Colonic mucosa (tissue), 4 donors: ENCODE results near the gene KDM3A. TPM values are rescaled to one million over a fixed set of nuclear protein-coding genes. Genes with fewer than 3 reads are reported as not detected.

ENCODE experiments used
- DNase-seq: peaks from one replicate; pipeline ENCODE4 v3.0.0-alpha.2; 2020
- H3K27ac ChIP-seq: fragments of 200-600 bp; one replicate; pipeline ENCODE4 v1.8.0; 2021
- H3K27me3 ChIP-seq: fragments of 200-600 bp; one replicate; pipeline ENCODE4 v1.8.0; 2021
- H3K36me3 ChIP-seq: fragments of 200-600 bp; one replicate; pipeline ENCODE4 v1.8.0; 2021
- H3K4me1 ChIP-seq: fragments of 200-600 bp; one replicate; pipeline ENCODE4 v1.8.0; 2021; ENCODE audit warnings: mild to moderate bottlenecking
- H3K4me3 ChIP-seq: fragments of 200-600 bp; one replicate; pipeline ENCODE4 v1.8.0; 2021
- H3K9ac ChIP-seq, 2 donors: one replicate each; pipeline ENCODE4 v1.7.0; 2013; ENCODE audit warnings: control low read depth in 2 of 2, low read depth in 2 of 2, low read length in 2 of 2
- H3K9me3 ChIP-seq: fragments of 200-600 bp; one replicate; pipeline ENCODE4 v1.8.0; 2021
- intact Hi-C: fragments of 100-400 bp; cut with DNase I; formaldehyde crosslinking; loops from one replicate; pipeline ENCODE4 v1.14.1; 2022
- total RNA-seq, 2 donors: library from RNA; stranded (reverse); fragmentation: NEBNext Ultra II Directional in 1 of 2; extraction: Animal tissue kit (Norgen Biotek cat#: 25700) in 1 of 2; gene quantifications; one replicate each; pipeline ENCODE4 v1.2.1, GENCODE V29; 2021
- TF ChIP-seq, protein P1 (sequence below): fragments of 200-600 bp; IDR thresholded peaks from one replicate; pipeline ENCODE4 v1.8.0; 2022; ENCODE audit warnings: antibody characterized with exemption, mild to moderate bottlenecking
- donor health status: healthy.
- donor health status: DM: no; HTN: no; CAD: no.
- donor health status: DM: no; HTN: no; CAD: no.

Gene KDM3A
- total RNA-seq, 2 donors from 2014 or later, result 35.9 to 101 TPM

DNA sequence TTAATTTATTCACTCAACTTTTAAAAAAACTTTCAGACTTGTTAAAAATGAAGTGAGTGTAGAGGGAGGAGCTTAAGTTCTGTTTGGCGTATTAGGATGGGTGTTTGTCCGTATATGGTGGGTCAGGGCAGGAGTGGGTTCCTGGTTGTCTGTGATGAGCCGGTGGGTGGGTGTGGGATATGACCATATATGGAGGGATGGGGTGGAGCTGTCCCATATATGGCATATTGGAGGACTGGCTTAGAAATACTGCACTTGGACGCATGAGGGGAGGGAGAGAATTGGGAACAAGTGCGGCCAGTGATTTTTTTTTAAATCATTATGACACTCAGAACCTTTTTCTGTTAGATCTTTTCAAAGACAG lies 1.5 kb downstream of the KDM3A start:
- Histone ChIP-seq H3K9ac (peak overlapping the region; percentile 77 to 93), H3K4me3 (peak overlapping the region; percentile 52), H3K4me1 (peaks cover 17% of the 10 kb centered on the region), H3K36me3 (no peaks in the 10 kb centered on the region), H3K9me3 (no peaks in the 10 kb centered on the region), H3K27me3 (no peaks in the 10 kb centered on the region), H3K27ac (peak overlapping the region; percentile 92)
- TF ChIP-seq, protein P1, sequence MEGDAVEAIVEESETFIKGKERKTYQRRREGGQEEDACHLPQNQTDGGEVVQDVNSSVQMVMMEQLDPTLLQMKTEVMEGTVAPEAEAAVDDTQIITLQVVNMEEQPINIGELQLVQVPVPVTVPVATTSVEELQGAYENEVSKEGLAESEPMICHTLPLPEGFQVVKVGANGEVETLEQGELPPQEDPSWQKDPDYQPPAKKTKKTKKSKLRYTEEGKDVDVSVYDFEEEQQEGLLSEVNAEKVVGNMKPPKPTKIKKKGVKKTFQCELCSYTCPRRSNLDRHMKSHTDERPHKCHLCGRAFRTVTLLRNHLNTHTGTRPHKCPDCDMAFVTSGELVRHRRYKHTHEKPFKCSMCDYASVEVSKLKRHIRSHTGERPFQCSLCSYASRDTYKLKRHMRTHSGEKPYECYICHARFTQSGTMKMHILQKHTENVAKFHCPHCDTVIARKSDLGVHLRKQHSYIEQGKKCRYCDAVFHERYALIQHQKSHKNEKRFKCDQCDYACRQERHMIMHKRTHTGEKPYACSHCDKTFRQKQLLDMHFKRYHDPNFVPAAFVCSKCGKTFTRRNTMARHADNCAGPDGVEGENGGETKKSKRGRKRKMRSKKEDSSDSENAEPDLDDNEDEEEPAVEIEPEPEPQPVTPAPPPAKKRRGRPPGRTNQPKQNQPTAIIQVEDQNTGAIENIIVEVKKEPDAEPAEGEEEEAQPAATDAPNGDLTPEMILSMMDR, result no peak
- peak; percentile 88 for DNase-seq
- intact Hi-C loops, result no loop called here

DNA sequence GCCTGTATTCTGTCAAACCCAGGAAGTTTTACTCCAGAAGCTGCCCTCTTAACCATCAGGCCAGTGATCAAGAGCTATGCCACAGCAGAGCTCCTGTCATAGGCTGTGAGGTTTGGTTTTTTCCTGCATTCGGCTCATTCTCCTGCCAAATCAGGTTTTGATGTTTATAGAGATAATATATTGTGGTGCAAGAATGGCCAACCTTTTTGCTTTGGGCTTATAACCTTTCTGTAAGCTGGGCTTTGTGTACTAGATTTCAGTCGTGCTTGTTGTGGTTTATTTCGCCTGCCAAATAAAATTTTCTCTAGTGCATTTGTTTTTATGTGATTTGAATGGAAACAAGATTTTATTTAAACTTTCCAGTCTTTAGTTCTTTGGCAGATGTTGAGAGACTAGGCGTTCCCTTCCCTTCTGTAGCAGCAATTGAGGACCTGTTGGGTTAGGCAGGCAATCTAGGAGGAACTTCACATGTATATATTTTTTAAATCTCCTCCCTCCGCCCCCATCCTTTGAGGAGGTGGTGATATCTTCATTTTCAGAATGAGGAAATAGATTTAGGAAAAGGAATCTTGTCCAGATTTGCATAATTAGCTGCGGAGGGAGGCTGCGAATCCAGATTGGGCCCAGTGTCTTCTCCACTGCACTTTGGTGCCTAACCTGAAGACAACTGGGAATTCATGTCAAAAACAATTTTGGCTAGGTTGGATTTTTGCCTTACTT lies 2.6 kb downstream of the KDM3A start:
- Histone ChIP-seq H3K4me1 (peaks cover 23% of the 10 kb centered on the region), H3K27me3 (no peaks in the 10 kb centered on the region), H3K9ac (no peak overlapping the region), H3K27ac (no peak overlapping the region), H3K36me3 (no peaks in the 10 kb centered on the region), H3K4me3 (peak overlapping the region; percentile 52), H3K9me3 (no peaks in the 10 kb centered on the region)
- DNase-seq, result no peak
- intact Hi-C loops, result no loop called here
- TF ChIP-seq, protein P1, result no peak

DNA sequence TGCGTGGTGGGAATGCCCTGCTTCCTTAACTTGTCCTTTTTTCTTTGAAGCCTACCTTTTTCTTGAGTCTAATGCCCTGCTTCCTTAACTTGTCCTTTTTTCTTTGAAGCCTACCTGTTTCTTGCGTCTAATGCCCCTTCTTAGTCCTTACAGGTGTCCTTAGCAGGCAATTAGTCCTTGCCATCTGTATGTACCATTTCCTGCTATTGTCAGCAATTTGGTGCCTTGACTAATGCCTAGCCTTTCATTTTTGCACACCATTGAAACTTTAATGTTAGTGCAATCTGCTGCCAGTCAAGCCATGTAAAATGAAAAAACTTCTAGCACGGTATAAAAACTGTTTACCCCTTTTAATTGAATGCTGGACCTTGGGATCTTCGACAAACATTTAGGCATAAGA lies 4.3 kb downstream of the KDM3A start:
- intact Hi-C loops, result no loop called here
- DNase-seq, result no peak
- TF ChIP-seq, protein P1, result no peak
- Histone ChIP-seq H3K27me3 (no peaks in the 10 kb centered on the region), H3K4me1 (peaks cover 24% of the 10 kb centered on the region), H3K36me3 (no peaks in the 10 kb centered on the region), H3K4me3 (no peak overlapping the region), H3K9me3 (no peaks in the 10 kb centered on the region), H3K27ac (no peak overlapping the region), H3K9ac (no peak overlapping the region)

DNA sequence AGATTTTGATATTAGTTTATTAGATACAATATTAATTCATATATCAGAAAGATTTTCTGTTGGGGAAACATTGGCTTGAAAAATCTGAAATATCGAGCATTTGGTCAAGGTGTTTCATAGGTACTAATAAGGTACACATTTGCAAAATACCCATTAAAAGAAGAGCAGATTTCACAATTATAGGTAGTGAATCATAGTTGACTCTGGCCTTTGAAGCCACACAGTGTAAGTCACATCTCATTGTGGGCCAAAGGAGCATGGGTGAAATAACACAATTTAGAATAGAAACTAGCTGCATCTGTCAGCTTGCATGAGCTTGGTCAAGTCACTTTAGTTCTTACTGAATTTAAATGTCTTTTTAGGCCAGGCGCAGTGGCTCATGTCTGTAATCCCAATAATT lies 4.9 kb downstream of the KDM3A start:
- no peak for DNase-seq
- peaks cover 24% of the 10 kb centered on the region for H3K4me1 ChIP-seq

DNA sequence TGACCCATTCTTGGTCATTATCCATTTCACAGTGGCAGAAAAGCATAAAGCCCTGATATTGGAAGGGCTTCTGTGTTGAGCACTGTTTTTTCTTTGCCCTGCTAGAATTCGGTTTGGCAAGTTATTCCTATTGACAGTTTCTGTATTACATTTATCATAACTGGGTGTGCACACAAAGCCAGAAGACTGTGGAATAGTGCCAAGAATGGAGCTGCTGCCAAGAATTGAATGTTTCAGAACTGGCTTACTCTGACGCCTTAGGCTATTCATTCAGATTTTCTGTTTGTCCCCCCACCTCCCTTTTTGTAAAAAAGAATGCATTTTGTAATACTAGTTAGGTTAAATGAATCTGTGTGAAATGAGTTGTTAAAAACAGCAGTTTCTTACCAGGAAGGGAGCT lies 12.7 kb downstream of the KDM3A start:
- H3K4me1 ChIP-seq, result peaks cover 5% of the 10 kb centered on the region
- H3K27ac ChIP-seq, result no peak overlapping the region
- peaks cover 28% of the 10 kb centered on the region for H3K36me3 ChIP-seq
- intact Hi-C loops, result no loop called here
- peak; percentile 78 for DNase-seq
- H3K27me3 ChIP-seq, result no peaks in the 10 kb centered on the region
- no peak overlapping the region for H3K9ac ChIP-seq
- no peak overlapping the region for H3K4me3 ChIP-seq
- H3K9me3 ChIP-seq, result no peaks in the 10 kb centered on the region
- TF ChIP-seq, protein P1, result no peak

More for the DNA sequence above, 4.9 kb downstream of the KDM3A start:
- TF ChIP-seq, protein P1, result no peak
- intact Hi-C loops, result no loop called here
- Histone ChIP-seq H3K9ac (no peak overlapping the region), H3K4me3 (no peak overlapping the region), H3K36me3 (peaks cover under 1% of the 10 kb centered on the region), H3K9me3 (no peaks in the 10 kb centered on the region), H3K27ac (no peak overlapping the region), H3K27me3 (no peaks in the 10 kb centered on the region)
